ENCODE measurements around the gene KCNK15.
A peak's percentile ranks its signal among the peaks of the same experiment; 100 is the strongest.

Gene KCNK15

GRCh38 chr20:44796311-44796710 is 50.6 kb downstream of the KCNK15 start:
- H3K4me3 ChIP-seq (ENCODE audit: low read depth, low read length) = no peak overlapping the region
- no peak for TF ChIP-seq CTCF (IDR thresholded peaks at IDR 0.05; ENCODE audit: insufficient read depth, low read depth, low read length, missing control alignments)
- no peak for DNase-seq (ENCODE audit: low read depth)

GRCh38 chr20:44796758-44797457 is 51.2 kb downstream of the KCNK15 start:
- DNase-seq (ENCODE audit: low read depth) = no peak
- H3K4me3 ChIP-seq (ENCODE audit: low read depth, low read length) = no peak overlapping the region
- TF ChIP-seq CTCF (IDR thresholded peaks at IDR 0.05; ENCODE audit: insufficient read depth, low read depth, low read length, missing control alignments) = no peak

- TF ChIP-seq CTCF (IDR thresholded peaks at IDR 0.05; ENCODE audit: insufficient read depth, low read depth, low read length, missing control alignments) = no peak
- DNase-seq (ENCODE audit: low read depth) = no peak
- H3K4me3 ChIP-seq (ENCODE audit: low read depth, low read length) = no peak overlapping the region
Observed at GRCh38 chr20:44799691-44800090, 54.0 kb downstream of the KCNK15 start.

GRCh38 chr20:44800391-44801046 is 54.9 kb downstream of the KCNK15 start:
- no peak overlapping the region for H3K4me3 ChIP-seq (ENCODE audit: low read depth, low read length)
- TF ChIP-seq CTCF (IDR thresholded peaks at IDR 0.05; ENCODE audit: insufficient read depth, low read depth, low read length, missing control alignments) = peak; percentile 21
- DNase-seq (ENCODE audit: low read depth) = no peak
